CD8-positive, alpha-beta memory T cell (primary cell): ENCODE data around the gene SLC2A1. TPM values are rescaled to one million over a fixed set of nuclear protein-coding genes. Genes with fewer than 3 reads are reported as not detected.

ENCODE experiments used
- CTCF ChIA-PET: fragments of 350-600 bp; sonication (Branson Sonifier 250); formaldehyde crosslinking; loops from one replicate; lab custom pipeline; 2021; ENCODE audit warnings: antibody characterized with exemption; lab: Charles Lee
- POLR2A ChIA-PET: fragments of 350-600 bp; sonication (Branson Sonifier 250); formaldehyde crosslinking; loops from one replicate; lab custom pipeline; 2021; ENCODE audit warnings: antibody characterized with exemption; lab: Charles Lee
- DNase-seq, 5 donors: peaks; one replicate each; pipeline versions ENCODE4 v3.0.0 to v3.0.0-alpha.2; 2020 to 2022; ENCODE audit warnings: mixed read lengths in 1 of 5
- H3K27ac ChIP-seq: one replicate; pipeline ENCODE4 v1.7.0; 2013; ENCODE audit warnings: low read depth, mild to moderate bottlenecking, low read length, moderate library complexity
- H3K27me3 ChIP-seq: 2 replicates; pipeline ENCODE4 v1.7.0; 2013; ENCODE audit warnings: low read length, mild to moderate bottlenecking; ENCODE audit not compliant: insufficient read depth, poor library complexity, severe bottlenecking
- H3K36me3 ChIP-seq: 2 replicates; pipeline ENCODE4 v1.7.0; 2013; ENCODE audit warnings: mild to moderate bottlenecking, low read length, moderate library complexity; ENCODE audit not compliant: insufficient read depth
- H3K4me1 ChIP-seq: 2 replicates; pipeline ENCODE4 v1.7.0; 2013; ENCODE audit warnings: mild to moderate bottlenecking, low read length, moderate library complexity; ENCODE audit not compliant: insufficient read depth
- H3K4me3 ChIP-seq: 2 replicates; pipeline ENCODE4 v1.7.0; 2013; ENCODE audit warnings: mild to moderate bottlenecking, low read length
- H3K9me3 ChIP-seq: 2 replicates; pipeline ENCODE4 v1.7.0; 2013; ENCODE audit warnings: mild to moderate bottlenecking, low read length
- H3K27ac Mint-ChIP-seq, 8 donors: one replicate each; pipeline ENCODE4 v1.8.0; 2020 to 2021; ENCODE audit warnings: mixed read lengths in 8 of 8, mild to moderate bottlenecking in 6 of 8, inconsistent platforms in 3 of 8, moderate library complexity in 3 of 8
- H3K27me3 Mint-ChIP-seq, 2 donors: one replicate each; pipeline ENCODE4 v1.8.0; 2020 to 2021; ENCODE audit warnings: mixed read lengths in 2 of 2, mild to moderate bottlenecking in 1 of 2, moderate library complexity in 1 of 2
- H3K36me3 Mint-ChIP-seq, 3 donors: one replicate each; pipeline ENCODE4 v1.8.0; 2020 to 2021; ENCODE audit warnings: mixed read lengths in 3 of 3, inconsistent platforms in 1 of 3, mild to moderate bottlenecking in 1 of 3
- H3K4me1 Mint-ChIP-seq, 3 donors: one replicate each; pipeline ENCODE4 v1.8.0; 2020 to 2021; ENCODE audit warnings: mixed read lengths in 3 of 3, inconsistent platforms in 1 of 3, mild to moderate bottlenecking in 1 of 3
- H3K4me3 Mint-ChIP-seq, 7 donors: one replicate each; pipeline ENCODE4 v1.8.0; 2020 to 2021; ENCODE audit warnings: mixed read lengths in 7 of 7, mild to moderate bottlenecking in 6 of 7, moderate library complexity in 4 of 7, inconsistent platforms in 2 of 7
- H3K9me3 Mint-ChIP-seq, 5 donors: one replicate each; pipeline ENCODE4 v1.8.0; 2020 to 2022; ENCODE audit warnings: mixed read lengths in 5 of 5, mild to moderate bottlenecking in 3 of 5, moderate library complexity in 2 of 5, inconsistent platforms in 1 of 5
- polyA plus RNA-seq: library from polyadenylated mRNA; unstranded; fragments of 300-500 nt; fragmentation: Illumina TruSeq; gene quantifications from one replicate; pipeline ENCODE4 v1.2.3, GENCODE V29; 2021
- total RNA-seq, 2 experiments: library from RNA; stranded (reverse); gene quantifications; one replicate each; pipeline ENCODE4 v1.2.3, GENCODE V29; 2021

SLC2A1 gene
- total and polyA plus RNA-seq, 3 experiments from 2014 or later: 42.6 to 108 (median 103) TPM

DNA sequence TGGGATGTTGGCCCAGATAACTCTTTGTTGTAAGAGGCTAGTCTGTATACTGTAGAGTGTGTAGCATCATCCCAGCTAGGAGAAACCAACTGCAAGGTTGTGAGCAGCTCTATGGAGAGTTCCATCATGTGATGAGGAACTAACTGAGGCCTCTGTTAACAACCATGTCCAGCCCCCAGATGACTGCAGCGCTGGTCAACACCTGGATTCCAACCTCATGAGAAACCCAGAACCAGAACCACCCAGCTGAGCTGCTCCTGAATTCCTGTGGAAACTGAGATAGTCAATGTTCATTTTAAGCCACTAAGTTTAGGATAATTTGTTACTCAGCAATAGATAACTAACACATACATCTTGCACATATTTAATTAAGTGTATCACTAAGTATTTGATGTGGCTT, 41.6 kb upstream of the SLC2A1 start:
- Histone ChIP-seq H3K9me3 (no peaks in the 10 kb centered on the region), H3K27me3 (no peaks in the 10 kb centered on the region), H3K36me3 (no peaks in the 10 kb centered on the region), H3K4me1 (no peaks in the 10 kb centered on the region), H3K4me3 (no peak overlapping the region), H3K27ac (no peak overlapping the region)
- no peaks in the 10 kb centered on the region for H3K9me3 Mint-ChIP-seq
- no peaks in the 10 kb centered on the region for H3K4me1 Mint-ChIP-seq
- no peak overlapping the region for H3K27ac Mint-ChIP-seq
- peaks cover 0 to 1% of the 10 kb centered on the region in 2 donors for H3K27me3 Mint-ChIP-seq
- H3K36me3 Mint-ChIP-seq: no peaks in the 10 kb centered on the region
- POLR2A ChIA-PET: no interaction called here
- CTCF ChIA-PET: no interaction called here
- no peak for DNase-seq
- no peak overlapping the region for H3K4me3 Mint-ChIP-seq

DNA sequence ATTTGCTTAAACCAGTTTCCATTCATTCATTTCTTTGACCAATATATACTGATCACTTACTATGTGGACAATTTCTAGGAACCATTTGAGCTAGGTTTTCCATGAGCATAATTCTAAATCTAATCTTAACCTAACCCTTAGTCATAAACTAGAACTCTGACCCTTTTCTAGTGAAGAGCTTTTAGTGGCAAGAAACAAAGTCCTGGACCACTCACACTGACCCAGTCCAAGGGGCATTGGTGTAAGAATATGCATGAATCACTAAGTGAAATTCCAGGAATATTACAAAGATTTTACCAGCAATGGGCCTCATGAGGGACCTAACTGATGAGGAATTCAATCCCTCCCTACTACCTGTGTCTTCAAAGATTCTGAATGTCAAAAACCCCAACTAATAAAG, 40.6 kb upstream of the SLC2A1 start:
- CTCF ChIA-PET: no interaction called here
- DNase-seq: no peak
- H3K27me3 ChIP-seq: no peaks in the 10 kb centered on the region
- H3K4me3 ChIP-seq: no peak overlapping the region
- H3K4me1 ChIP-seq: no peaks in the 10 kb centered on the region
- no peak overlapping the region for H3K4me3 Mint-ChIP-seq
- H3K36me3 Mint-ChIP-seq: no peaks in the 10 kb centered on the region
- no peaks in the 10 kb centered on the region for H3K4me1 Mint-ChIP-seq
- H3K27me3 Mint-ChIP-seq: peaks cover 0 to 1% of the 10 kb centered on the region in 2 donors
- POLR2A ChIA-PET: no interaction called here
- H3K27ac ChIP-seq: no peak overlapping the region
- H3K9me3 ChIP-seq: no peaks in the 10 kb centered on the region
- no peak overlapping the region for H3K27ac Mint-ChIP-seq
- no peaks in the 10 kb centered on the region for H3K9me3 Mint-ChIP-seq
- no peaks in the 10 kb centered on the region for H3K36me3 ChIP-seq

- H3K27ac Mint-ChIP-seq: peak overlapping the region in 1 of 8 donors; percentile 33
- CTCF ChIA-PET: no interaction called here
- Histone ChIP-seq H3K4me1 (no peaks in the 10 kb centered on the region), H3K27me3 (no peaks in the 10 kb centered on the region), H3K36me3 (no peaks in the 10 kb centered on the region), H3K4me3 (no peak overlapping the region), H3K27ac (no peak overlapping the region), H3K9me3 (no peaks in the 10 kb centered on the region)
- POLR2A ChIA-PET: no interaction called here
- no peak for DNase-seq
- peaks cover 0 to 1% of the 10 kb centered on the region in 2 donors for H3K27me3 Mint-ChIP-seq
- H3K4me1 Mint-ChIP-seq: no peaks in the 10 kb centered on the region
- H3K36me3 Mint-ChIP-seq: no peaks in the 10 kb centered on the region
- no peak overlapping the region for H3K4me3 Mint-ChIP-seq
- H3K9me3 Mint-ChIP-seq: no peaks in the 10 kb centered on the region
Observed at GRCh38 chr1:42998386-42998785, 39.7 kb upstream of the SLC2A1 start.

GRCh38 chr1:42996384-42996970, 37.8 kb upstream of the SLC2A1 start:
- no peaks in the 10 kb centered on the region for H3K4me1 Mint-ChIP-seq
- no peaks in the 10 kb centered on the region for H3K4me1 ChIP-seq
- H3K36me3 Mint-ChIP-seq: peaks cover 0 to 2% (median 0%) of the 10 kb centered on the region in 3 donors
- H3K27me3 Mint-ChIP-seq: no peaks in the 10 kb centered on the region
- DNase-seq: no peak
- H3K9me3 Mint-ChIP-seq: no peaks in the 10 kb centered on the region
- no peak overlapping the region for H3K4me3 ChIP-seq
- H3K9me3 ChIP-seq: no peaks in the 10 kb centered on the region
- H3K36me3 ChIP-seq: no peaks in the 10 kb centered on the region
- CTCF ChIA-PET: interaction anchor here (1.3 kb wide), 1 partner anchor 83 kb away, joined by 4 read pairs; no protein-coding TSS in a partner anchor
- no peaks in the 10 kb centered on the region for H3K27me3 ChIP-seq
- POLR2A ChIA-PET: no interaction called here
- H3K27ac Mint-ChIP-seq: peak overlapping the region in 2 of 8 donors; percentile 29 to 56
- no peak overlapping the region for H3K4me3 Mint-ChIP-seq
- no peak overlapping the region for H3K27ac ChIP-seq

DNA sequence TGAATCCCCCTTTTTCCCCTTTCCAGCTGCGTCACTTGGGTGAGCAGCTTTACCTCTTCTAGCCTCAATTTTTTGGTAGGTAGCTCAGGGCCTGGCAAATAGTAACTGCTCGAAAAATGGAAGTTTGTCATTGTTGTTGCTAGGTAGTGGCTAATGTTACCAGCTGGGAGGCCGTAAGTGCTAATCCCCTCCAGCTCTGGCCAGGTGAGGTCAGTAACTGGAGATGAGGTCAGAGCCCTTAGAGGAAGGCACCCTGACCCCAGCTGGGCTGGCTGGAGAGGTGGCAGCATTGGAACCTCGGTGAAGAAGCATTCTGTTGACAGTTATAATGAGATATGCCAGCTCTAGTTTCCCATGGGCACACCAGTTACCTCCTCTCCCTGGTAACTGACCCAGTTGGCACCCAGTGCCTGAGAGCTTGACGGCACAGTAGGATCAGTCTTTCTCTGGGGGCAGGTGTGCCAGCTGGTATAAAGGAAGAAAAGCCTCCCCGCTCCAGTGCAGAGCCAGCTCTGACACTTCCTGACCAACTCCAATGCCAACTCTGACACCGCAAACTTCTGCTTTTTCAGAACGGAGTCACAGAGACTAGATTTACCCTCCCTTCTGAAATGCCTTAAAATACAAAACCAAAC, 35.0 kb upstream of the SLC2A1 start:
- CTCF ChIA-PET: no interaction called here
- Histone ChIP-seq H3K4me1 (no peaks in the 10 kb centered on the region), H3K36me3 (no peaks in the 10 kb centered on the region), H3K4me3 (no peak overlapping the region), H3K27me3 (no peaks in the 10 kb centered on the region), H3K27ac (no peak overlapping the region), H3K9me3 (no peaks in the 10 kb centered on the region)
- POLR2A ChIA-PET: no interaction called here
- no peak overlapping the region for H3K4me3 Mint-ChIP-seq
- no peak overlapping the region for H3K27ac Mint-ChIP-seq
- H3K27me3 Mint-ChIP-seq: peaks cover 0 to 2% of the 10 kb centered on the region in 2 donors
- H3K4me1 Mint-ChIP-seq: no peaks in the 10 kb centered on the region
- H3K9me3 Mint-ChIP-seq: peaks cover 5 to 12% (median 8%) of the 10 kb centered on the region in 5 donors
- DNase-seq: no peak
- peaks cover 4 to 9% (median 5%) of the 10 kb centered on the region in 3 donors for H3K36me3 Mint-ChIP-seq

DNA sequence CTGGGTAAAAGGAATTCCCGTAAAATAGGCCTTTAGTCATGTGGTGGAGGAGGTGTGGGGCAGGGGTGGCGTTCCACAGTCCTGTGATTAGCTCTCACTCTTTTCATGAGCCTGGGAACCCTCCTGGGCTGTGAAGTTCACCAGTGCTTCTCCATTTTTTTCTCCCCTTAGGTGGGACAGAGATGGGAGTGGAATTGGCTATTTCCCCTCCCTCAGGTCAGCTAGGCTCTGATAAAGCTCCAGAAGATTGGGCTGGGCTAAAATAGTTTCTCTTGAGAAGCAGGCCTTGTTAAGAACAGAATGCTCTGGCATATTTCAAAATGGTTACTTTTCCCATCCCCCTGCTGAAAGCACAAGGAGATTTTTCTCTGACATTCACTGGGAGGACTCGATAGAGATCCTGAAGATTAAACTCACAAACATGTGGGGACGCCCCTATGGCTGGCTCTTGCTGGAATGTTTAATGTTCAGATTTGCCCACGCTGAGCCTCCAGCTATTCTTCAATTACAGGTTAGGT, 33.4 kb upstream of the SLC2A1 start:
- H3K4me1 ChIP-seq: no peaks in the 10 kb centered on the region
- H3K27me3 ChIP-seq: no peaks in the 10 kb centered on the region
- DNase-seq: no peak
- no peak overlapping the region for H3K4me3 ChIP-seq
- H3K4me3 Mint-ChIP-seq: no peak overlapping the region
- no peaks in the 10 kb centered on the region for H3K36me3 ChIP-seq
- no peaks in the 10 kb centered on the region for H3K9me3 ChIP-seq
- H3K9me3 Mint-ChIP-seq: peaks cover 5 to 12% (median 8%) of the 10 kb centered on the region in 5 donors
- H3K27ac ChIP-seq: no peak overlapping the region
- POLR2A ChIA-PET: no interaction called here
- peaks cover 0 to 2% of the 10 kb centered on the region in 2 donors for H3K27me3 Mint-ChIP-seq
- CTCF ChIA-PET: no interaction called here
- peaks cover 4 to 9% (median 5%) of the 10 kb centered on the region in 3 donors for H3K36me3 Mint-ChIP-seq
- H3K4me1 Mint-ChIP-seq: no peaks in the 10 kb centered on the region
- H3K27ac Mint-ChIP-seq: no peak overlapping the region

- Histone ChIP-seq H3K27ac (no peak overlapping the region), H3K4me1 (no peaks in the 10 kb centered on the region), H3K36me3 (no peaks in the 10 kb centered on the region), H3K27me3 (no peaks in the 10 kb centered on the region), H3K4me3 (no peak overlapping the region), H3K9me3 (no peaks in the 10 kb centered on the region)
- ChIA-PET CTCF (no interaction called here), POLR2A (no interaction called here)
- peaks cover 5 to 12% (median 8%) of the 10 kb centered on the region in 5 donors for H3K9me3 Mint-ChIP-seq
- no peak overlapping the region for H3K27ac Mint-ChIP-seq
- no peak overlapping the region for H3K4me3 Mint-ChIP-seq
- no peaks in the 10 kb centered on the region for H3K4me1 Mint-ChIP-seq
- peaks cover 4 to 9% (median 5%) of the 10 kb centered on the region in 3 donors for H3K36me3 Mint-ChIP-seq
- no peak for DNase-seq
- peaks cover 0 to 2% of the 10 kb centered on the region in 2 donors for H3K27me3 Mint-ChIP-seq
Observed at GRCh38 chr1:42990757-42991346, 32.2 kb upstream of the SLC2A1 start.

GRCh38 chr1:42983693-42984092, 25.0 kb upstream of the SLC2A1 start:
- no peak for DNase-seq
- Mint-ChIP-seq H3K36me3 (peaks cover 0 to 13% (median 5%) of the 10 kb centered on the region in 3 donors), H3K4me1 (no peaks in the 10 kb centered on the region), H3K4me3 (no peak overlapping the region), H3K27ac (no peak overlapping the region), H3K9me3 (no peaks in the 10 kb centered on the region), H3K27me3 (peaks cover 0 to 2% of the 10 kb centered on the region in 2 donors)
- ChIA-PET CTCF (interaction anchor here (2.6 kb wide), 1 partner anchor 61 kb away, joined by 7 read pairs; no protein-coding TSS in a partner anchor), POLR2A (no interaction called here)
- Histone ChIP-seq H3K27me3 (no peaks in the 10 kb centered on the region), H3K4me1 (no peaks in the 10 kb centered on the region), H3K4me3 (no peak overlapping the region), H3K9me3 (no peaks in the 10 kb centered on the region), H3K27ac (no peak overlapping the region), H3K36me3 (no peaks in the 10 kb centered on the region)
